Sigmoid colon (tissue), 3 donors: ENCODE results near the gene INVS.

Experiments used
- CTCF ChIP-seq, 4 experiments: fragments of 450-650 bp in 3 of 4; fragments of 200-600 bp in 1 of 4; IDR thresholded peaks; one replicate each; pipeline ENCODE4 v1.5.1; 2016 to 2019; ENCODE audit warnings: antibody characterized with exemption in 4 of 4, mild to moderate bottlenecking in 3 of 4, moderate library complexity in 2 of 4
- POLR2A ChIP-seq, 2 donors: fragments of 450-650 bp; IDR thresholded peaks; one replicate each; pipeline ENCODE4 v1.6.1; 2016; ENCODE audit warnings: antibody characterized with exemption in 2 of 2, mild to moderate bottlenecking in 2 of 2, moderate library complexity in 2 of 2

GRCh38 chr9:100099722-100100042, 639 bp downstream of the INVS start:
- TF ChIP-seq POLR2A (IDR thresholded peaks at IDR 0.05) (no peak), CTCF (IDR thresholded peaks at IDR 0.05) (peak in 1 of 4 experiments; percentile 5)
